IMR-90 (cell line): Measurements from ENCODE around the gene MMD. TPM values are rescaled to one million over a fixed set of nuclear protein-coding genes. Genes with fewer than 3 reads are reported as not detected.

Experiments used
- BHLHE40 ChIP-seq: fragments of 150-350 bp; IDR thresholded peaks from 2 replicates; pipeline ENCODE4 v1.6.1; 2016; ENCODE audit warnings: mild to moderate bottlenecking, low read depth, low read length
- ELK1 ChIP-seq: fragments of 150-350 bp; IDR thresholded peaks from 2 replicates; pipeline ENCODE4 v1.6.1; 2016; ENCODE audit warnings: low read depth, mild to moderate bottlenecking, low read length, moderate library complexity, borderline replicate concordance
- MAZ ChIP-seq: IDR thresholded peaks from 2 replicates; pipeline ENCODE4 v1.6.1; 2012; ENCODE audit warnings: low read depth, mild to moderate bottlenecking, low read length, improper control_type of control experiment, moderate library complexity, borderline replicate concordance
- MXI1 ChIP-seq: IDR thresholded peaks from 2 replicates; pipeline ENCODE4 v1.6.1; 2012; ENCODE audit warnings: low read depth, mild to moderate bottlenecking, low read length, moderate library complexity, borderline replicate concordance
- POLR2A ChIP-seq: IDR thresholded peaks from 2 replicates; pipeline ENCODE4 v1.6.1; 2012; ENCODE audit warnings: mild to moderate bottlenecking, low read depth, low read length
- RAD21 ChIP-seq: IDR thresholded peaks from 2 replicates; pipeline ENCODE4 v1.6.1; 2012; ENCODE audit warnings: low read length, improper control_type of control experiment
- RFX5 ChIP-seq: IDR thresholded peaks from 2 replicates; pipeline ENCODE4 v1.8.0; 2012; ENCODE audit warnings: low read depth, mild to moderate bottlenecking, low read length, moderate library complexity
- polyA plus RNA-seq, 3 experiments: library from polyadenylated mRNA; depleted of rRNA; stranded (reverse); fragments of >200 nt; gene quantifications; 2 replicates each; pipeline ENCODE4 v1.2.3, GENCODE V29; 2012; ENCODE audit warnings: low replicate concordance in 1 of 3
- total RNA-seq: library from RNA; depleted of rRNA; stranded (reverse); fragments of >200 nt; gene quantifications from 2 replicates; pipeline ENCODE4 v1.2.3, GENCODE V29; 2012

Gene MMD
- total and polyA plus RNA-seq, 2 of the 4 experiments (the other 2 are of a cell fraction) = 6.3 to 7.0 TPM

GRCh38 chr17:55418369-55419268 is 3.0 kb downstream of the MMD start (continued):
- no peak for TF ChIP-seq MAZ
- TF ChIP-seq ELK1 = no peak
- no peak for TF ChIP-seq RFX5
- no peak for TF ChIP-seq MXI1
- TF ChIP-seq POLR2A = no peak
- TF ChIP-seq RAD21 = no peak
- no peak for TF ChIP-seq BHLHE40
